Measurements from ENCODE around the gene CHRNA3.
"Not testable (repeated sequence)": the region's sequence is repeated elsewhere in the genome, so short reads cannot be mapped to it uniquely, and the experiment has no call there.

CHRNA3 gene

DNA sequence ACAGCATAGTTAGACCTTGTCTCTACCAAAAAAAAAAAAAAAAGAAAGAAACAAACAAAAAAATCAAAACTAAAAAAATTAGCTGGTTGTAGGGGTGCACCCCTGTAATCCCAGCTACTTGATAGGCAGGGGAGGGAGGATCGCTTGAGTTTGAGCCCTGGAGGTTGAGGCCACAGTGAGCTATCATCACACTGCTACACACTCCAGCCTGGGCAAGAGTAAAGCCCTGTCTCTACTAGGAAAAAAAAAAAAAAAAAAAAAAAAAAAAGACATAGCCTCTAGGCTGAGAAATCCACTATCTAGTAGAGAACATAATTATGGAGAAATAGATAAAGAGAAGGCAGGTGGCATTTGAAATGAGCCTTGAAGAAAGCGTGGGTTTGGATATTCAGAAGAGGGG, 57.7 kb downstream of the CHRNA3 start:
- DNase-seq (ENCODE audit: low read depth in 2 of 2, low spot score in 1 of 2), result no peak

DNA sequence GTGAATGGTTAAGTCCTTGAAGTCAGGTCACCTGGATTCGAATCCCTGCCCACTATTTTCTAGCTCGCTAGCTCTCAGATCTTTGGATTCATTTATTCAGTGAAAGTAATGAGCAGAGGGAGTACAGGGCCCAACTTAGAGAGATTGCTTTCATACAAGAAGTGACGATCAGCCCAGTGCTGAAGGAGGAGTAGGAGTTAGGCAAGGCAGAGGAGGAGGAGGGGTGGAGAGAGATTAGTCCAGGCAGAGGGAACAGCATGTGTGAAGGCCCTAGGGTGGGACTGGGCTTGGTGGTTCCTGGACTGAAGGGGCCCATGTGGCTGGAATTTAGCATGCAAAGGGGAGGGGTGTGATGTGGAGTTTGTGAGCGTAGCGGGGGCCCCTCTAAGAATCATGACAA, 59.3 kb downstream of the CHRNA3 start:
- no peak for DNase-seq (ENCODE audit: low read depth in 2 of 2, low spot score in 1 of 2)

DNA sequence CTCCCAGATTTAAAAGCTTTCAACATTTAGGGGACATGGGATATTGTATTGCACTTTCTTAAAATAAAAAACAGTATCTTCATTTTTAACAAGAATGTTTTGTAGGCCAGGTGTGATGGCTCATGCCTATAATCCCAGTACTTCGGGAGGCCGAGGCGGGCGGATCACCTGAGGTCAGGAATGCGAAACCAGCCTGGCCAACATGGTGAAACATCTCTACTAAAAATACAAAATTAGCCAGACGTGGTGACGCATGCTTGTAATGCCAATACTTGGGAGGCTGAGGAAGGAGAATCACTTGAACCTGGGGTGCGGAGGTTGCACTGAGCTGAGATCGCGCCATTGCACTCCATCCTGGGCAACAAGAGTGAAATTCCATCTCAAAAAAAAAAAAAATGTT, 60.6 kb downstream of the CHRNA3 start:
- DNase-seq (ENCODE audit: low read depth in 2 of 2, low spot score in 1 of 2), result not testable (repeated sequence)

DNA sequence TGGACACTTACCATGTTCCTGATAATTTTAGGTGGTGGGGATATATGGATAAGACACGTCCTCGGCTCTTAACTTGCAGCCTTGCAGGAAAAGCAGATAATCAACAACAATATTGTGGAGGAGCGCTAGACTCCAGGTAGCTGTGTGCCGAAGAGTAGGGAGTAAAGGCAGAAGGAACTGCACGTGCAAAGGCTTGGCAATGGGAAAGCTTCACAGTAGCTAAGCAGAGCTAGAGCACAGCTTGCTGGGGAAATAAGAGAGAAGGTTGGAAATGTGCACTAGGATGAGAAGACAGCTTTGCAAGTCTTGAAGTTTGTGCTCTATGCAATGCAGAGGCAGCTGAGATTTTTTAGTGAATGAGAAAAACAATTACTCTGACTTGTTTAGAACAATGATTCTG, 68.2 kb downstream of the CHRNA3 start:
- DNase-seq (ENCODE audit: low read depth in 2 of 2, low spot score in 1 of 2), result no peak

DNA sequence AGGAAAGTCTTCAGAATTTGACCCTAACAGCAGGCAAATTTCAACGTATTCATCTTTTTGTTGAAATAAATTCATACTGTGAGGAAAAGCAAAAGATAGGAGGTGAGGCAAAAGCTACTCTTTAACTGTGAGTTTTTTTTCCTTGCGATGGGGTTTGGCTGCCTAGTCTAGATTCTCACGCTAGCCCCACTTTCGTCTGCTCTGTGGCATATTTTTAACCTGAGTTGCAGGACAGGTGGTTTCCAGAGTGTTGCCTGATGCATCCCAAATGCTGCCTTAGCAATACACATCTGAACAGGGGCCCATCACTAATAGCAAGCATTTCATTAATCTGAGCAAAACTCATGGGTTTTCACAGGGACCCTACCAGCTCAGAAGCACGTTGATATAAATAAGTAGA, 68.9 kb downstream of the CHRNA3 start:
- no peak for DNase-seq (ENCODE audit: low read depth in 2 of 2, low spot score in 1 of 2)

DNA sequence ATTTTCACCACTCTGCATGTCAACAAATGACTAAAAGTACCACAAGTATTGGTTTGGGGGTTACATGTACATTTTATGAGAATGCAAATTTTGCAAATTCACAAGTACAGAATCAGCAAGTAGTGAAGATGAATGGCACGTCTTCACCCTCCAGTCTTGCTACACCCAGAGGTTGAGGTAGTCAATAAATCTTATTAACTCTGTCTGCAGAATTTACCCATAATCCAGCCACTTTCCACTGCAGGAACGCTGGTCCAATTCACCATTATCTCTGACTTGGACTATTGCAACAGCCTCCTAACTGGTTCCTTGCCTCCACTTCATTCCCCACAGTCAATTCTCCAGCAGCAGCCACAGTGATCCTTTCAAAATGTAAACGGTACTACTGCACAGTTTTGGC, 70.0 kb downstream of the CHRNA3 start:
- no peak for DNase-seq (ENCODE audit: low read depth in 2 of 2, low spot score in 1 of 2)

DNA sequence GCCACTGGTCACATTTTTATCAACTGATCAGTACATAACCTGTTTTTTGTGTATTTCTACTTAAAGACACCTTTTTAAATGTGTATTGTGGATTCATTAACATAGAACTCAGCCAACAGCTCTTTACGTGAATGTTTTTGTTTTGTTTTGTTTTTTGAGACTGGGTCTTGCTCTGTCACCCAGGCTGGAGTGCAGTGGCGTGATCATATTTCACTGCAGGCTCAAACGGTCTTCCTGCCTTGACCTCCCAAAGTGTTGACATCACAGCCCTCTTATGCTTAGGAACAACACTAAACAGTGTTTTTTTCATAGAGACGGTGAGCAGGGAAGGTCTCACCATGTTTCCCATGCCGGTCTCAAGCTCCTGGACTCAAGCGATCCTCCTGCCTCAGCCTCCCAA, 70.6 kb downstream of the CHRNA3 start:
- DNase-seq (ENCODE audit: low read depth in 2 of 2, low spot score in 1 of 2), result no peak

All from stimulated activated CD8-positive, alpha-beta memory T cell treated with anti-CD3 and anti-CD28 coated beads, Interleukin-4, amount 100 ng/mL, for 4 hours (primary cell).